Endothelial cell of umbilical vein (primary cell): Measurements from ENCODE around the gene TTC31. TPM values are rescaled to one million over a fixed set of nuclear protein-coding genes. Genes with fewer than 3 reads are reported as not detected.

Source experiments
- BruUV-seq: library from RNA; stranded (reverse); fragments of 400-500 nt; replicated peaks from 2 replicates; lab custom pipeline; 2021; lab: Mats Ljungman, UMichigan
- CTCF ChIA-PET: fragments of 300-600, 350-600 bp; sonication (Branson Sonifier 250); formaldehyde crosslinking; loops from one replicate; lab custom pipeline; 2021; ENCODE audit warnings: antibody characterized with exemption, inconsistent platforms; lab: Charles Lee
- POLR2A ChIA-PET: fragments of 300-600, 350-600 bp; sonication (Branson Sonifier 250); formaldehyde crosslinking; loops from one replicate; lab custom pipeline; 2021; ENCODE audit warnings: antibody characterized with exemption, inconsistent platforms; lab: Charles Lee
- DNase-seq: peaks from one replicate; pipeline ENCODE4 v3.0.0-alpha.2; 2011; ENCODE audit warnings: low read depth, low spot score
- FAIRE-seq: peaks from 2 replicates; lab custom pipeline; 2011; peaks lifted over from hg19 to GRCh38; lab: Jason Lieb, UNC
- H2AFZ ChIP-seq: 2 replicates; pipeline ENCODE4 v1.6.0; 2012; ENCODE audit warnings: low read depth, low read length, control low read depth, inconsistent platforms
- H3K27ac ChIP-seq: 2 replicates; pipeline ENCODE4 v1.5.1; 2011; ENCODE audit warnings: low read depth, mild to moderate bottlenecking, control low read depth, low read length, moderate library complexity; ENCODE audit not compliant: insufficient read depth
- H3K27me3 ChIP-seq, 2 experiments: 2 replicates each; pipeline versions ENCODE4 v1.6.0 to v1.6.1; 2011; ENCODE audit warnings: low read length in 2 of 2, mixed read lengths in 1 of 2; ENCODE audit not compliant: control insufficient read depth in 2 of 2, insufficient read depth in 2 of 2
- H3K36me3 ChIP-seq, 2 experiments: 2 replicates in 1 of 2; 3 replicates in 1 of 2; pipeline ENCODE4 v1.5.1; 2011; ENCODE audit warnings: low read length in 2 of 2, mild to moderate bottlenecking in 1 of 2, moderate library complexity in 1 of 2; ENCODE audit not compliant: control insufficient read depth in 2 of 2, insufficient read depth in 2 of 2; ENCODE audit errors: extremely low read depth in 1 of 2
- H3K4me1 ChIP-seq: 3 replicates; pipeline ENCODE4 v1.5.1; 2011; ENCODE audit warnings: mild to moderate bottlenecking, low read length; ENCODE audit not compliant: control insufficient read depth, insufficient read depth; ENCODE audit errors: extremely low read depth
- H3K4me2 ChIP-seq: 2 replicates; pipeline ENCODE4 v1.6.1; 2011; ENCODE audit warnings: low read length, control low read depth, mixed read lengths; ENCODE audit not compliant: insufficient read depth
- H3K4me3 ChIP-seq, 3 experiments: fragments of 200-600 bp in 1 of 3; sonication (generic), shearing (Covaris generic) in 1 of 3; replicated peaks in 1 of 3; 2 replicates each; pipeline ENCODE4 v1.5.1; 2011 to 2016; ENCODE audit warnings: control low read depth in 3 of 3, low read length in 3 of 3, mild to moderate bottlenecking in 2 of 3, inconsistent platforms in 1 of 3, low read depth in 1 of 3, moderate library complexity in 1 of 3; ENCODE audit not compliant: insufficient read depth in 1 of 3
- H3K79me2 ChIP-seq: 2 replicates; pipeline ENCODE4 v1.6.0; 2012; ENCODE audit warnings: low read length, inconsistent platforms; ENCODE audit not compliant: control insufficient read depth, insufficient read depth
- H3K9ac ChIP-seq: replicated peaks from 2 replicates; pipeline ENCODE3; 2011; ENCODE audit warnings: low read length, control low read depth; ENCODE audit not compliant: insufficient read depth; ENCODE audit errors: extremely low read depth
- H3K9me1 ChIP-seq: replicated peaks from 3 replicates; pipeline ENCODE4 v1.6.0; 2011; ENCODE audit warnings: mild to moderate bottlenecking, low read length; ENCODE audit not compliant: control insufficient read depth, insufficient read depth; ENCODE audit errors: extremely low read depth
- H3K9me3 ChIP-seq: replicated peaks from 2 replicates; pipeline ENCODE4 v1.5.1; 2012; ENCODE audit warnings: low read length, inconsistent platforms; ENCODE audit not compliant: control insufficient read depth, insufficient read depth
- H4K20me1 ChIP-seq: replicated peaks from 2 replicates; pipeline ENCODE3; 2011; ENCODE audit warnings: mild to moderate bottlenecking, low read length; ENCODE audit not compliant: control insufficient read depth, insufficient read depth; ENCODE audit errors: extremely low read depth
- EZH2 ChIP-seq: IDR thresholded peaks from 2 replicates; pipeline ENCODE4 v1.6.1; 2012; ENCODE audit warnings: borderline replicate concordance, low read depth, mild to moderate bottlenecking, moderate library complexity, low read length, inconsistent platforms; ENCODE audit not compliant: severe bottlenecking
- FOS ChIP-seq: IDR thresholded peaks from 2 replicates; pipeline ENCODE4 v1.6.1; 2011; ENCODE audit warnings: mild to moderate bottlenecking, low read length, moderate library complexity, borderline replicate concordance; ENCODE audit not compliant: insufficient read depth
- GATA2 ChIP-seq: IDR thresholded peaks from 2 replicates; pipeline ENCODE4 v1.7.0; 2011; ENCODE audit warnings: low read depth, mild to moderate bottlenecking, moderate library complexity, mixed read lengths, low read length; ENCODE audit not compliant: insufficient read length, insufficient read depth
- JUN ChIP-seq: IDR thresholded peaks from 2 replicates; pipeline ENCODE4 v1.6.1; 2011; ENCODE audit warnings: borderline replicate concordance, low read depth; ENCODE audit not compliant: insufficient read length, insufficient read depth
- MYC ChIP-seq: IDR thresholded peaks from one replicate; pipeline ENCODE4 v1.6.1; 2011; ENCODE audit warnings: mild to moderate bottlenecking, low read depth, low read length
- POLR2A ChIP-seq: IDR thresholded peaks from 2 replicates; pipeline ENCODE4 v1.6.1; 2012; ENCODE audit warnings: low read depth, mild to moderate bottlenecking, control low read depth, low read length
- POLR2AphosphoS5 ChIP-seq: IDR thresholded peaks from 2 replicates; pipeline ENCODE4 v1.6.1; 2012; ENCODE audit warnings: low read depth, mild to moderate bottlenecking, control low read depth, low read length, moderate library complexity; ENCODE audit not compliant: insufficient read depth
- dilution Hi-C: fragments of 300-500 bp; cut with MboI; formaldehyde crosslinking; loops from one replicate; pipeline ENCODE4 v1.15.0; 2019; ENCODE audit warnings: low sequenced_read_pairs; ENCODE audit not compliant: extremely low pct_ligation_motif_present
- intact Hi-C: fragments of 100-400 bp; cut with micrococcal nuclease; formaldehyde crosslinking; loops from one replicate; pipeline ENCODE4 v1.10.0; 2022
- polyA plus RNA-seq, 4 experiments: library from polyadenylated mRNA; depleted of rRNA in 3 of 4; stranded (reverse) in 3 of 4; unstranded in 1 of 4; fragments of >200 nt; gene quantifications; 2 replicates each; pipeline versions ENCODE4 v1.2.1 to v1.2.3, GENCODE V29; 2011 to 2012; ENCODE audit warnings: missing spikeins in 1 of 4
- total RNA-seq: library from RNA; stranded (reverse); gene quantifications from 2 replicates; pipeline ENCODE4 v1.2.3, GENCODE V29; 2021
- TF ChIP-seq, protein P1 (sequence below), 2 donors: IDR thresholded peaks; 1 replicate in 1 of 2; 2 replicates in 1 of 2; pipeline ENCODE4 v1.5.1; 2011; ENCODE audit warnings: low read length in 2 of 2, mild to moderate bottlenecking in 2 of 2, moderate library complexity in 2 of 2, control low read depth in 1 of 2, inconsistent platforms in 1 of 2, low read depth in 1 of 2; ENCODE audit not compliant: insufficient read depth in 1 of 2; ENCODE audit errors: extremely low read depth in 1 of 2
- TF ChIP-seq, protein P2 (sequence below): IDR thresholded peaks from 2 replicates; pipeline ENCODE4 v1.6.1; 2011; ENCODE audit not compliant: insufficient read depth, insufficient read length

Gene TTC31
- total and polyA plus RNA-seq, 2 donors (not counting 3 experiments of a cell fraction or from before 2014, with no cell fraction given), result 20.1 to 24.1 TPM

DNA sequence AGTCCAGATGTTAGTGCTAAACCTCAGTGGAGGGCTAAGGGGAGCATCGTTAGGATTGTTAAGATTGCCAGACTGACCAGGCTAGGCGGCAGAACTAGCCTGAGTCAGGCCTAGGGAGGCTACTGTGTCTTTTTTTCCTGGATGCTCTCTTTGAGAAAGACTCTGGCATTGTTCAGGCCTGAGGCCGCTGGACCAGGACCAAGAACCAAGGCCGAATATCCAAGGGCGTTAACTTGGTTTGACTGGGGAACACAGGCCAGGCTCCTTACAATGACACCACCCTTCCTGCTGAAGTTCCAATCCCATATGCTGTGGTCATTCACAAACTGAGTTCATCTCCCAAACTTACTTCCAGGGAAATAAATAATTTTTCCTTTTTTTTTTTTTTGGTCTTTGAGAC, 57.4 kb downstream of the TTC31 start:
- TF ChIP-seq, protein P1, sequence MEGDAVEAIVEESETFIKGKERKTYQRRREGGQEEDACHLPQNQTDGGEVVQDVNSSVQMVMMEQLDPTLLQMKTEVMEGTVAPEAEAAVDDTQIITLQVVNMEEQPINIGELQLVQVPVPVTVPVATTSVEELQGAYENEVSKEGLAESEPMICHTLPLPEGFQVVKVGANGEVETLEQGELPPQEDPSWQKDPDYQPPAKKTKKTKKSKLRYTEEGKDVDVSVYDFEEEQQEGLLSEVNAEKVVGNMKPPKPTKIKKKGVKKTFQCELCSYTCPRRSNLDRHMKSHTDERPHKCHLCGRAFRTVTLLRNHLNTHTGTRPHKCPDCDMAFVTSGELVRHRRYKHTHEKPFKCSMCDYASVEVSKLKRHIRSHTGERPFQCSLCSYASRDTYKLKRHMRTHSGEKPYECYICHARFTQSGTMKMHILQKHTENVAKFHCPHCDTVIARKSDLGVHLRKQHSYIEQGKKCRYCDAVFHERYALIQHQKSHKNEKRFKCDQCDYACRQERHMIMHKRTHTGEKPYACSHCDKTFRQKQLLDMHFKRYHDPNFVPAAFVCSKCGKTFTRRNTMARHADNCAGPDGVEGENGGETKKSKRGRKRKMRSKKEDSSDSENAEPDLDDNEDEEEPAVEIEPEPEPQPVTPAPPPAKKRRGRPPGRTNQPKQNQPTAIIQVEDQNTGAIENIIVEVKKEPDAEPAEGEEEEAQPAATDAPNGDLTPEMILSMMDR (IDR thresholded peaks at IDR 0.05; ENCODE audit: extremely low read depth in 1 of 2, insufficient read depth in 1 of 2, low read depth in 1 of 2, low read length in 2 of 2), result no peak
- no peak for TF ChIP-seq FOS
- no peak for TF ChIP-seq POLR2A
- no peak for TF ChIP-seq GATA2
- no peak for TF ChIP-seq POLR2AphosphoS5
- no peak for TF ChIP-seq JUN
- TF ChIP-seq EZH2, result no peak
- TF ChIP-seq, protein P2, sequence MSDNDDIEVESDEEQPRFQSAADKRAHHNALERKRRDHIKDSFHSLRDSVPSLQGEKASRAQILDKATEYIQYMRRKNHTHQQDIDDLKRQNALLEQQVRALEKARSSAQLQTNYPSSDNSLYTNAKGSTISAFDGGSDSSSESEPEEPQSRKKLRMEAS, result no peak
- no peak for TF ChIP-seq MYC
- no peak for DNase-seq

More for the DNA sequence above, 57.4 kb downstream of the TTC31 start:
- no TSS peak for BruUV-seq
- POLR2A ChIA-PET, result no interaction called here
- no peaks in the 10 kb centered on the region for H3K9me3 ChIP-seq
- H3K4me1 ChIP-seq, result no peaks in the 10 kb centered on the region
- no peak overlapping the region for H3K27ac ChIP-seq
- no peaks in the 10 kb centered on the region for H3K79me2 ChIP-seq
- dilution Hi-C loops, result no loop called here
- H3K9ac ChIP-seq, result no peak overlapping the region
- no peak overlapping the region for H2AFZ ChIP-seq
- peaks cover 16 to 21% of the 10 kb centered on the region in 2 experiments for H3K27me3 ChIP-seq
- FAIRE-seq, result no peak
- H3K9me1 ChIP-seq, result no peaks in the 10 kb centered on the region
- no peak overlapping the region for H3K4me2 ChIP-seq
- H3K36me3 ChIP-seq, result no peaks in the 10 kb centered on the region
- no peak overlapping the region for H3K4me3 ChIP-seq
- CTCF ChIA-PET, result interaction anchor here (0.9 kb wide), 1 partner anchor 47 kb away, joined by 3 read pairs; no protein-coding TSS in a partner anchor
- H4K20me1 ChIP-seq, result no peaks in the 10 kb centered on the region
- intact Hi-C loops, result no loop called here
